HepG2 (cell line): ENCODE measurements around the gene RRP12. TPM values are rescaled to one million over a fixed set of nuclear protein-coding genes. Genes with fewer than 3 reads are reported as not detected.

ENCODE experiments used
- AKAP8 ChIP-seq: sonication (generic); formaldehyde crosslinking; IDR thresholded peaks from 2 replicates; pipeline ENCODE4 v1.5.1; 2020; ENCODE audit warnings: mild to moderate bottlenecking, missing genetic modification reagents
- ARNT2 ChIP-seq: sonication (generic); formaldehyde crosslinking; IDR thresholded peaks from 2 replicates; pipeline ENCODE4 v1.8.0; 2022; ENCODE audit warnings: mild to moderate bottlenecking, low read depth, missing genetic modification reagents, moderate library complexity
- BHLHE40 ChIP-seq: IDR thresholded peaks from 2 replicates; pipeline ENCODE4 v1.6.1; 2011; ENCODE audit warnings: low read length, improper control_type of control experiment
- MTF1 ChIP-seq: sonication (generic); formaldehyde crosslinking; IDR thresholded peaks from 2 replicates; pipeline ENCODE4 v1.5.0; 2020; ENCODE audit warnings: missing genetic modification reagents
- NR3C1 ChIP-seq: sonication (generic); formaldehyde crosslinking; IDR thresholded peaks from 2 replicates; pipeline ENCODE4 v1.4.0; 2020; ENCODE audit warnings: missing genetic modification reagents
- RBFOX2 ChIP-seq: fragments of 200-400 bp; formaldehyde crosslinking; IDR thresholded peaks from 2 replicates; pipeline ENCODE4 v1.6.1; 2017; ENCODE audit warnings: low read depth, mild to moderate bottlenecking, low read length
- SSRP1 ChIP-seq: IDR thresholded peaks from 2 replicates; pipeline ENCODE4 v1.6.1; 2016; ENCODE audit warnings: control low read depth
- ZBTB38 ChIP-seq: sonication (generic); formaldehyde crosslinking; IDR thresholded peaks from 2 replicates; pipeline ENCODE4 v1.5.1; 2020; ENCODE audit warnings: mild to moderate bottlenecking, missing genetic modification reagents
- ZFP1 ChIP-seq: IDR thresholded peaks from 2 replicates; pipeline ENCODE4 v1.6.1; 2016
- ZNF24 ChIP-seq: fragments of 450-650 bp; IDR thresholded peaks from 2 replicates; pipeline ENCODE4 v1.6.1; 2017; ENCODE audit warnings: antibody characterized with exemption, mild to moderate bottlenecking
- ZNF614 ChIP-seq: IDR thresholded peaks from 2 replicates; pipeline ENCODE4 v1.6.1; 2018; ENCODE audit warnings: missing biosample characterization, missing genetic modification reagents, inconsistent platforms, borderline replicate concordance
- ZNF644 ChIP-seq: IDR thresholded peaks from 2 replicates; pipeline ENCODE4 v1.6.1; 2016; ENCODE audit warnings: low read depth
- ZNF746 ChIP-seq: sonication (generic); formaldehyde crosslinking; IDR thresholded peaks from 2 replicates; pipeline ENCODE4 v1.8.0; 2022; ENCODE audit warnings: mild to moderate bottlenecking, missing genetic modification reagents
- polyA plus RNA-seq, 8 experiments: library from polyadenylated mRNA; depleted of rRNA in 3 of 8; stranded (reverse) in 7 of 8; unstranded in 1 of 8; fragments of >200 nt; fragmentation: Illumina TruSeq in 4 of 8; extraction: Trizol in 4 of 8; gene quantifications; 2 replicates each; pipeline versions ENCODE4 v1.2.1 to v1.2.3, GENCODE V29; 2011 to 2016; ENCODE audit warnings: low read depth in 4 of 8, missing spikeins in 1 of 8, mixed read lengths in 1 of 8; ENCODE audit not compliant: insufficient read depth in 1 of 8
- total RNA-seq, 5 experiments: library from RNA; depleted of rRNA; stranded (reverse); fragments of >200 nt; fragmentation: Illumina TruSeq; extraction: Trizol; gene quantifications; 2 replicates each; pipeline ENCODE4 v1.2.3, GENCODE V29; 2016; ENCODE audit warnings: low read depth in 1 of 5
- TF ChIP-seq, protein P1 (sequence below): sonication (generic); formaldehyde crosslinking; IDR thresholded peaks from 2 replicates; pipeline ENCODE4 v1.5.0; 2020; ENCODE audit warnings: mild to moderate bottlenecking, missing genetic modification reagents, borderline replicate concordance
- TF ChIP-seq, protein P2 (sequence below): IDR thresholded peaks from 2 replicates; pipeline ENCODE4 v1.6.1; 2012; ENCODE audit warnings: inconsistent platforms
- TF ChIP-seq, protein P3 (sequence below): sonication (generic); formaldehyde crosslinking; IDR thresholded peaks from 2 replicates; pipeline ENCODE4 v1.4.0; 2020; ENCODE audit warnings: missing genetic modification reagents
- TF ChIP-seq, protein P4 (sequence below): sonication (generic); formaldehyde crosslinking; IDR thresholded peaks from 2 replicates; pipeline ENCODE4 v1.5.0; 2020; ENCODE audit warnings: missing genetic modification reagents
- TF ChIP-seq, protein P5 (sequence below): IDR thresholded peaks from 2 replicates; pipeline ENCODE4 v1.6.1; 2018; ENCODE audit warnings: missing genetic modification reagents, mild to moderate bottlenecking, missing compliant biosample characterization
- TF ChIP-seq, protein P6 (sequence below): sonication (generic); formaldehyde crosslinking; IDR thresholded peaks from 2 replicates; pipeline ENCODE4 v1.5.0; 2020; ENCODE audit warnings: mild to moderate bottlenecking, missing genetic modification reagents

Gene RRP12
- total and polyA plus RNA-seq, 2 of the 13 experiments (the other 11 are each of a cell fraction or from before 2014, with no cell fraction given): 13.2 to 39.4 TPM

DNA sequence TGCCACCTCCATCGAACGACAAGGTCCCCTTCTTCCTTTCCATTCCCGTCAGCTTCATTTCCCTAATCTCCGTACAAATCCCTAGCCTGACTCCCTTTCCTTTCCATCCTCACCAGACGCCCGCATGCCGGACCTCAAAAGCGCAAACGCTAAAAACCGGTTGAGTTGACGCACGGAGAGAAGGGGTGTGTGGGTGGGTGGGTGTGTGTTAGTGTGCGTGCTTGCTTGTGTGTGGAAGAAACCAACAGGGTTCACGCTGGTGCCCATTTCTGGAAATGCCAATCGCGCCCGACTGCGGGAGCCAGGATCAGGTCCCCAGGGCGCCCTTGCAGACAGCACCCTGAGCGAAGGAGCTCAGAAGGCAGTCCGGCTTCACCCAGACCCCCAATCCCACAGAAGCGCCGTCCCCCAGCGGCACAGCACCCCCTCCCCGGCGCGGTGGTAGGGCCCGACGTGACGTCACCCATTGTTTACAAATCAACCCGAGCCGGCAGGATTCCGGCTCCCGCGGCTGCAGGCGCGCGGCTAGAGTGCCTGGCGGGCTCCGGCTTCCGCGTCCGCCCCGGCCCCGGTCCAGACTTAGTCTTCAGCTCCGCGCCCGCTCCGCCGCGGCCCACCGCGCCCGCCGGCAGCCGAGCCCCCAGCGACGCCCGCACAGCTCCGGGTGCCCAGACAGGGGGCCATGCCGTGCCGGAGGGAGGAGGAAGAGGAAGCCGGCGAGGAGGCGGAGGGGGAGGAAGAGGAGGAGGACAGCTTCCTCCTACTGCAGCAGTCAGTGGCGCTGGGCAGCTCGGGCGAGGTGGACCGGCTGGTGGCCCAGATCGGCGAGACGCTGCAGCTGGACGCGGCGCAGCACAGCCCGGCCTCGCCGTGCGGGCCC lies 82.1 kb downstream of the RRP12 start, which contains the start of gene FRAT1 (continued):
- TF ChIP-seq, protein P1, sequence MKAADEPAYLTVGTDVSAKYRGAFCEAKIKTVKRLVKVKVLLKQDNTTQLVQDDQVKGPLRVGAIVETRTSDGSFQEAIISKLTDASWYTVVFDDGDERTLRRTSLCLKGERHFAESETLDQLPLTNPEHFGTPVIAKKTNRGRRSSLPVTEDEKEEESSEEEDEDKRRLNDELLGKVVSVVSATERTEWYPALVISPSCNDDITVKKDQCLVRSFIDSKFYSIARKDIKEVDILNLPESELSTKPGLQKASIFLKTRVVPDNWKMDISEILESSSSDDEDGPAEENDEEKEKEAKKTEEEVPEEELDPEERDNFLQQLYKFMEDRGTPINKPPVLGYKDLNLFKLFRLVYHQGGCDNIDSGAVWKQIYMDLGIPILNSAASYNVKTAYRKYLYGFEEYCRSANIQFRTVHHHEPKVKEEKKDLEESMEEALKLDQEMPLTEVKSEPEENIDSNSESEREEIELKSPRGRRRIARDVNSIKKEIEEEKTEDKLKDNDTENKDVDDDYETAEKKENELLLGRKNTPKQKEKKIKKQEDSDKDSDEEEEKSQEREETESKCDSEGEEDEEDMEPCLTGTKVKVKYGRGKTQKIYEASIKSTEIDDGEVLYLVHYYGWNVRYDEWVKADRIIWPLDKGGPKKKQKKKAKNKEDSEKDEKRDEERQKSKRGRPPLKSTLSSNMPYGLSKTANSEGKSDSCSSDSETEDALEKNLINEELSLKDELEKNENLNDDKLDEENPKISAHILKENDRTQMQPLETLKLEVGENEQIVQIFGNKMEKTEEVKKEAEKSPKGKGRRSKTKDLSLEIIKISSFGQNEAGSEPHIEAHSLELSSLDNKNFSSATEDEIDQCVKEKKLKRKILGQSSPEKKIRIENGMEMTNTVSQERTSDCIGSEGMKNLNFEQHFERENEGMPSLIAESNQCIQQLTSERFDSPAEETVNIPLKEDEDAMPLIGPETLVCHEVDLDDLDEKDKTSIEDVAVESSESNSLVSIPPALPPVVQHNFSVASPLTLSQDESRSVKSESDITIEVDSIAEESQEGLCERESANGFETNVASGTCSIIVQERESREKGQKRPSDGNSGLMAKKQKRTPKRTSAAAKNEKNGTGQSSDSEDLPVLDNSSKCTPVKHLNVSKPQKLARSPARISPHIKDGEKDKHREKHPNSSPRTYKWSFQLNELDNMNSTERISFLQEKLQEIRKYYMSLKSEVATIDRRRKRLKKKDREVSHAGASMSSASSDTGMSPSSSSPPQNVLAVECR (CRISPR knock-in tag): peak; percentile 51; the same call in 1 of the 2 replicates
- TF ChIP-seq AKAP8 (CRISPR knock-in tag) (0 out of 2 replicates have a peak, but pooled peaks have one; percentile 10), RBFOX2 (peak; percentile 80), ZBTB38 (CRISPR knock-in tag) (0 out of 2 replicates have a peak, but pooled peaks have one; percentile 25), ZNF614 (CRISPR knock-in tag) (no peak), ZNF746 (CRISPR knock-in tag) (peak; percentile 69; the same call in 1 of the 2 replicates), ZNF644 (CRISPR knock-in tag) (no peak), ARNT2 (CRISPR knock-in tag) (peak; percentile 87), MTF1 (no peak), SSRP1 (CRISPR knock-in tag) (no peak), ZNF24 (no peak), BHLHE40 (peak; percentile 96), ZFP1 (CRISPR knock-in tag) (no peak), NR3C1 (CRISPR knock-in tag) (no peak)
- TF ChIP-seq, protein P2, sequence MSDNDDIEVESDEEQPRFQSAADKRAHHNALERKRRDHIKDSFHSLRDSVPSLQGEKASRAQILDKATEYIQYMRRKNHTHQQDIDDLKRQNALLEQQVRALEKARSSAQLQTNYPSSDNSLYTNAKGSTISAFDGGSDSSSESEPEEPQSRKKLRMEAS: peak; percentile 75
- TF ChIP-seq, protein P3, sequence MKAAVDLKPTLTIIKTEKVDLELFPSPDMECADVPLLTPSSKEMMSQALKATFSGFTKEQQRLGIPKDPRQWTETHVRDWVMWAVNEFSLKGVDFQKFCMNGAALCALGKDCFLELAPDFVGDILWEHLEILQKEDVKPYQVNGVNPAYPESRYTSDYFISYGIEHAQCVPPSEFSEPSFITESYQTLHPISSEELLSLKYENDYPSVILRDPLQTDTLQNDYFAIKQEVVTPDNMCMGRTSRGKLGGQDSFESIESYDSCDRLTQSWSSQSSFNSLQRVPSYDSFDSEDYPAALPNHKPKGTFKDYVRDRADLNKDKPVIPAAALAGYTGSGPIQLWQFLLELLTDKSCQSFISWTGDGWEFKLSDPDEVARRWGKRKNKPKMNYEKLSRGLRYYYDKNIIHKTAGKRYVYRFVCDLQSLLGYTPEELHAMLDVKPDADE (CRISPR knock-in tag): no peak
- TF ChIP-seq, protein P4, sequence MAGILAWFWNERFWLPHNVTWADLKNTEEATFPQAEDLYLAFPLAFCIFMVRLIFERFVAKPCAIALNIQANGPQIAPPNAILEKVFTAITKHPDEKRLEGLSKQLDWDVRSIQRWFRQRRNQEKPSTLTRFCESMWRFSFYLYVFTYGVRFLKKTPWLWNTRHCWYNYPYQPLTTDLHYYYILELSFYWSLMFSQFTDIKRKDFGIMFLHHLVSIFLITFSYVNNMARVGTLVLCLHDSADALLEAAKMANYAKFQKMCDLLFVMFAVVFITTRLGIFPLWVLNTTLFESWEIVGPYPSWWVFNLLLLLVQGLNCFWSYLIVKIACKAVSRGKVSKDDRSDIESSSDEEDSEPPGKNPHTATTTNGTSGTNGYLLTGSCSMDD (CRISPR knock-in tag): no peak
- TF ChIP-seq, protein P5, sequence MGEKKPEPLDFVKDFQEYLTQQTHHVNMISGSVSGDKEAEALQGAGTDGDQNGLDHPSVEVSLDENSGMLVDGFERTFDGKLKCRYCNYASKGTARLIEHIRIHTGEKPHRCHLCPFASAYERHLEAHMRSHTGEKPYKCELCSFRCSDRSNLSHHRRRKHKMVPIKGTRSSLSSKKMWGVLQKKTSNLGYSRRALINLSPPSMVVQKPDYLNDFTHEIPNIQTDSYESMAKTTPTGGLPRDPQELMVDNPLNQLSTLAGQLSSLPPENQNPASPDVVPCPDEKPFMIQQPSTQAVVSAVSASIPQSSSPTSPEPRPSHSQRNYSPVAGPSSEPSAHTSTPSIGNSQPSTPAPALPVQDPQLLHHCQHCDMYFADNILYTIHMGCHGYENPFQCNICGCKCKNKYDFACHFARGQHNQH (CRISPR knock-in tag): peak; percentile 23; the same call in 1 of the 2 replicates
- TF ChIP-seq, protein P6, sequence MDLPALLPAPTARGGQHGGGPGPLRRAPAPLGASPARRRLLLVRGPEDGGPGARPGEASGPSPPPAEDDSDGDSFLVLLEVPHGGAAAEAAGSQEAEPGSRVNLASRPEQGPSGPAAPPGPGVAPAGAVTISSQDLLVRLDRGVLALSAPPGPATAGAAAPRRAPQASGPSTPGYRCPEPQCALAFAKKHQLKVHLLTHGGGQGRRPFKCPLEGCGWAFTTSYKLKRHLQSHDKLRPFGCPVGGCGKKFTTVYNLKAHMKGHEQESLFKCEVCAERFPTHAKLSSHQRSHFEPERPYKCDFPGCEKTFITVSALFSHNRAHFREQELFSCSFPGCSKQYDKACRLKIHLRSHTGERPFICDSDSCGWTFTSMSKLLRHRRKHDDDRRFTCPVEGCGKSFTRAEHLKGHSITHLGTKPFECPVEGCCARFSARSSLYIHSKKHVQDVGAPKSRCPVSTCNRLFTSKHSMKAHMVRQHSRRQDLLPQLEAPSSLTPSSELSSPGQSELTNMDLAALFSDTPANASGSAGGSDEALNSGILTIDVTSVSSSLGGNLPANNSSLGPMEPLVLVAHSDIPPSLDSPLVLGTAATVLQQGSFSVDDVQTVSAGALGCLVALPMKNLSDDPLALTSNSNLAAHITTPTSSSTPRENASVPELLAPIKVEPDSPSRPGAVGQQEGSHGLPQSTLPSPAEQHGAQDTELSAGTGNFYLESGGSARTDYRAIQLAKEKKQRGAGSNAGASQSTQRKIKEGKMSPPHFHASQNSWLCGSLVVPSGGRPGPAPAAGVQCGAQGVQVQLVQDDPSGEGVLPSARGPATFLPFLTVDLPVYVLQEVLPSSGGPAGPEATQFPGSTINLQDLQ (CRISPR knock-in tag): peak; percentile 55; the same call in 1 of the 2 replicates
